ENCODE results near the gene HCN4. TPM values are rescaled to one million over a fixed set of nuclear protein-coding genes. Genes with fewer than 3 reads are reported as not detected.

HCN4 gene
- polyA plus RNA-seq, 1 donor from 2014 or later = 4.0 TPM

DNA sequence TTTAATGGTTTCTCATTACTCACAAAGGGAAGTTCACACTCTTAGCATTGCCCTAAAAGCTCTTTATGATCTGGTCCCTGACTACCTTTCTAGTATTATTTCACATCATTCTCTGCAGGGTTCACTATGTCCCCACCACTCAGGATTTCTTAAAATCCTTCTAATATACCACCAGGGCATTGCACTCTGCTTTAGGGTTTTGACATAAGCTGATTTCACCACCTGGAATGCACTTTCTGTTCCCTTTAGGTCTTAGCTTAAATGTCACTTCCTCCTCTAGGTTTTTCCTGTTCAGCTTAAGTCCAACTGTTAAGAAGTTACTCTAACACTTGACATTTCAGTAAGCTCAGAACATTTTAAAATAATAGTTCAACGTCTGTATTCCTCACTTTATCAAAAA, 81.7 kb downstream of the HCN4 start:
- no peak overlapping the region for H3K9ac ChIP-seq (ENCODE audit: low read length)
- no peaks in the 10 kb centered on the region for H4K20me1 ChIP-seq (ENCODE audit: insufficient read depth)
- H3F3A ChIP-seq (ENCODE audit: insufficient read depth, low read length, poor library complexity, severe bottlenecking) = no peaks in the 10 kb centered on the region
- H3K27me3 ChIP-seq (ENCODE audit: insufficient read depth, low read depth, low read length) = no peaks in the 10 kb centered on the region
- TF ChIP-seq TAF1 (IDR thresholded peaks at IDR 0.05; ENCODE audit: low read depth) = no peak
- H3K27ac ChIP-seq (ENCODE audit: low read length) = no peak overlapping the region
- H3K79me2 ChIP-seq (replicated peaks; ENCODE audit: insufficient read depth, low read length) = no peaks in the 10 kb centered on the region
- H3K9me2 ChIP-seq (ENCODE audit: insufficient read depth, low read length) = no peaks in the 10 kb centered on the region
- no peak overlapping the region for H2AFZ ChIP-seq (ENCODE audit: low read depth, low read length)
- H3K9me3 ChIP-seq (ENCODE audit: low read length) = no peaks in the 10 kb centered on the region
- no peak overlapping the region for H3K4me2 ChIP-seq (ENCODE audit: low read length)
- H3K36me3 ChIP-seq (ENCODE audit: insufficient read depth, low read length) = no peaks in the 10 kb centered on the region
- no peak overlapping the region for H3K4me3 ChIP-seq (ENCODE audit: low read length)

GRCh38 chr15:73286311-73286710, 82.4 kb downstream of the HCN4 start:
- H3K9ac ChIP-seq (ENCODE audit: low read length) = no peak overlapping the region
- H3K79me2 ChIP-seq (replicated peaks; ENCODE audit: insufficient read depth, low read length) = no peaks in the 10 kb centered on the region
- TF ChIP-seq POLR2AphosphoS5 (IDR thresholded peaks at IDR 0.05) (no peak), SMC3 (conservative IDR thresholded peaks at IDR 0.05; ENCODE audit: poor library complexity) (no peak), MXI1 (conservative IDR thresholded peaks at IDR 0.05; ENCODE audit: poor library complexity, severe bottlenecking) (no peak), RAD21 (conservative IDR thresholded peaks at IDR 0.05) (no peak), TAF1 (IDR thresholded peaks at IDR 0.05; ENCODE audit: low read depth) (no peak), REST (IDR thresholded peaks at IDR 0.05; ENCODE audit: borderline replicate concordance) (no peak), EP300 (conservative IDR thresholded peaks at IDR 0.05; ENCODE audit: poor library complexity, severe bottlenecking) (no peak), EZH2 (IDR thresholded peaks at IDR 0.05; ENCODE audit: borderline replicate concordance, insufficient read depth, low read length, poor library complexity, severe bottlenecking) (no peak)
- TF ChIP-seq, protein P1, sequence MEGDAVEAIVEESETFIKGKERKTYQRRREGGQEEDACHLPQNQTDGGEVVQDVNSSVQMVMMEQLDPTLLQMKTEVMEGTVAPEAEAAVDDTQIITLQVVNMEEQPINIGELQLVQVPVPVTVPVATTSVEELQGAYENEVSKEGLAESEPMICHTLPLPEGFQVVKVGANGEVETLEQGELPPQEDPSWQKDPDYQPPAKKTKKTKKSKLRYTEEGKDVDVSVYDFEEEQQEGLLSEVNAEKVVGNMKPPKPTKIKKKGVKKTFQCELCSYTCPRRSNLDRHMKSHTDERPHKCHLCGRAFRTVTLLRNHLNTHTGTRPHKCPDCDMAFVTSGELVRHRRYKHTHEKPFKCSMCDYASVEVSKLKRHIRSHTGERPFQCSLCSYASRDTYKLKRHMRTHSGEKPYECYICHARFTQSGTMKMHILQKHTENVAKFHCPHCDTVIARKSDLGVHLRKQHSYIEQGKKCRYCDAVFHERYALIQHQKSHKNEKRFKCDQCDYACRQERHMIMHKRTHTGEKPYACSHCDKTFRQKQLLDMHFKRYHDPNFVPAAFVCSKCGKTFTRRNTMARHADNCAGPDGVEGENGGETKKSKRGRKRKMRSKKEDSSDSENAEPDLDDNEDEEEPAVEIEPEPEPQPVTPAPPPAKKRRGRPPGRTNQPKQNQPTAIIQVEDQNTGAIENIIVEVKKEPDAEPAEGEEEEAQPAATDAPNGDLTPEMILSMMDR (IDR thresholded peaks at IDR 0.05; ENCODE audit: poor library complexity, severe bottlenecking) = no peak
- H3K9me2 ChIP-seq (ENCODE audit: insufficient read depth, low read length) = no peaks in the 10 kb centered on the region
- H3F3A ChIP-seq (ENCODE audit: insufficient read depth, low read length, poor library complexity, severe bottlenecking) = no peaks in the 10 kb centered on the region
- H4K20me1 ChIP-seq (ENCODE audit: insufficient read depth) = no peaks in the 10 kb centered on the region
- H3K9me3 ChIP-seq (ENCODE audit: low read length) = no peaks in the 10 kb centered on the region
- no peak overlapping the region for H2AFZ ChIP-seq (ENCODE audit: low read depth, low read length)
- no peak overlapping the region for H3K4me2 ChIP-seq (ENCODE audit: low read length)
- H3K27ac ChIP-seq (ENCODE audit: low read length) = no peak overlapping the region
- H3K4me3 ChIP-seq (ENCODE audit: low read length) = no peak overlapping the region
- no peaks in the 10 kb centered on the region for H3K36me3 ChIP-seq (ENCODE audit: insufficient read depth, low read length)
- no peaks in the 10 kb centered on the region for H3K27me3 ChIP-seq (ENCODE audit: insufficient read depth, low read depth, low read length)

Data from neural cell (in vitro differentiated cells).